HCT116 (cell line): Measurements from ENCODE around the gene CTBP2. TPM values are rescaled to one million over a fixed set of nuclear protein-coding genes. Genes with fewer than 3 reads are reported as not detected.

Experiments used
- ATAC-seq: fragments of 200-7000 bp; cut with Tn5 transposase; 2 replicates; pipeline ENCODE4 v1.9.1; 2020; ENCODE audit warnings: mild to moderate bottlenecking, moderate library complexity
- BruUV-seq: library from RNA; stranded (reverse); fragments of 400-500 nt; replicated peaks from 2 replicates; lab custom pipeline; 2021; lab: Mats Ljungman, UMichigan
- CTCF ChIA-PET: fragments of 300-600 bp; sonication (Branson Sonifier 250); formaldehyde crosslinking; loops from one replicate; lab custom pipeline; 2021; ENCODE audit warnings: antibody characterized with exemption; lab: Charles Lee
- POLR2A ChIA-PET: fragments of 300-600, 350-600 bp; sonication (Branson Sonifier 250); formaldehyde crosslinking; loops from one replicate; lab custom pipeline; 2021; ENCODE audit warnings: antibody characterized with exemption; lab: Charles Lee
- RAD21 ChIA-PET, 2 experiments: fragments of 300-600 bp; sonication (Branson Sonifier 250); formaldehyde crosslinking; loops; one replicate each; lab custom pipeline; 2023; ENCODE audit warnings: low total read pairs in 2 of 2; ENCODE audit not compliant: uncharacterized antibody in 2 of 2, unreplicated experiment in 2 of 2, low non-redundant PET in 1 of 2; lab: Charles Lee
- DNase-seq: peaks from one replicate; pipeline ENCODE4 v3.0.0-alpha.2; 2010; ENCODE audit warnings: low read depth, low spot score
- H2AFZ ChIP-seq: fragments of 200-600 bp; shearing (Covaris generic), sonication (generic); 2 replicates; pipeline ENCODE4 v1.6.1; 2017; ENCODE audit warnings: low read depth, mixed run types, mixed read lengths, antibody characterized with exemption, low read length; ENCODE audit not compliant: poor library complexity, severe bottlenecking
- H3K27ac ChIP-seq: 2 replicates; pipeline ENCODE4 v1.5.1; 2012; ENCODE audit warnings: low read depth, low read length
- H3K27me3 ChIP-seq: fragments of 200-600 bp; sonication (generic); 2 replicates; pipeline ENCODE4 v1.6.1; 2016; ENCODE audit warnings: mixed run types, low read length, mixed read lengths; ENCODE audit not compliant: insufficient read depth
- H3K36me3 ChIP-seq, 2 experiments: fragments of 200-500 bp in 1 of 2; fragments of 200-600 bp in 1 of 2; sonication (Bioruptor generic) in 1 of 2; sonication (generic) in 1 of 2; 2 replicates each; pipeline versions ENCODE4 v1.5.1 to v1.6.1; 2014 to 2016; ENCODE audit warnings: low read length in 2 of 2, inconsistent platforms in 1 of 2, mixed read lengths in 1 of 2, mixed run types in 1 of 2; ENCODE audit not compliant: insufficient read depth in 2 of 2, control insufficient read depth in 1 of 2
- H3K4me1 ChIP-seq, 2 experiments: fragments of 200-600 bp in 1 of 2; sonication (generic) in 1 of 2; 2 replicates each; pipeline versions ENCODE4 v1.5.1 to v1.6.1; 2012 to 2017; ENCODE audit warnings: low read length in 2 of 2, inconsistent platforms in 1 of 2, mild to moderate bottlenecking in 1 of 2, mixed read lengths in 1 of 2, mixed run types in 1 of 2, moderate library complexity in 1 of 2; ENCODE audit not compliant: insufficient read depth in 2 of 2, control insufficient read depth in 1 of 2
- H3K4me2 ChIP-seq: fragments of 200-600 bp; sonication (generic); 2 replicates; pipeline ENCODE4 v1.6.1; 2017; ENCODE audit warnings: mixed run types, low read length, mixed read lengths
- H3K4me3 ChIP-seq, 2 experiments: fragments of 200-600 bp in 1 of 2; sonication (generic) in 1 of 2; replicated peaks in 1 of 2; 2 replicates each; pipeline ENCODE4 v1.5.1; 2011 to 2016; ENCODE audit warnings: low read length in 2 of 2, control low read depth in 1 of 2, low read depth in 1 of 2, mild to moderate bottlenecking in 1 of 2, mixed read lengths in 1 of 2, mixed run types in 1 of 2
- H3K79me2 ChIP-seq: fragments of 200-600 bp; sonication (generic); 2 replicates; pipeline ENCODE4 v1.6.1; 2017; ENCODE audit warnings: mild to moderate bottlenecking, mixed run types, low read length, moderate library complexity, mixed read lengths; ENCODE audit not compliant: insufficient read depth
- H3K9ac ChIP-seq: fragments of 200-600 bp; sonication (generic); 2 replicates; pipeline ENCODE4 v1.6.1; 2016; ENCODE audit warnings: low read length, mixed read lengths
- H3K9me2 ChIP-seq: fragments of 200-600 bp; sonication (generic), shearing (Covaris generic); 2 replicates; pipeline ENCODE4 v1.6.1; 2017; ENCODE audit warnings: mixed run types, mild to moderate bottlenecking, moderate library complexity; ENCODE audit not compliant: insufficient read depth
- H3K9me3 ChIP-seq, 2 experiments: fragments of 200-500 bp in 1 of 2; fragments of 200-600 bp in 1 of 2; sonication (Bioruptor generic) in 1 of 2; sonication (generic) in 1 of 2; 2 replicates each; pipeline ENCODE4 v1.6.1; 2014 to 2017; ENCODE audit warnings: low read length in 2 of 2, mixed read lengths in 2 of 2, inconsistent platforms in 1 of 2, low read depth in 1 of 2, mild to moderate bottlenecking in 1 of 2, mixed run types in 1 of 2, moderate library complexity in 1 of 2; ENCODE audit not compliant: control insufficient read depth in 1 of 2, insufficient read depth in 1 of 2
- H4K20me1 ChIP-seq: fragments of 200-600 bp; sonication (generic), shearing (Covaris generic); 2 replicates; pipeline ENCODE4 v1.6.1; 2017; ENCODE audit warnings: mixed run types, mild to moderate bottlenecking, moderate library complexity; ENCODE audit not compliant: insufficient read depth
- ATF3 ChIP-seq: IDR thresholded peaks from 2 replicates; pipeline ENCODE4 v1.6.1; 2012
- CBX3 ChIP-seq: IDR thresholded peaks from 2 replicates; pipeline ENCODE4 v1.6.1; 2012; ENCODE audit warnings: low read depth
- CEBPB ChIP-seq: IDR thresholded peaks from 2 replicates; pipeline ENCODE4 v1.6.1; 2012; ENCODE audit warnings: low read depth
- EZH2 ChIP-seq: fragments of 200-600 bp; sonication (generic); IDR thresholded peaks from 2 replicates; pipeline ENCODE4 v1.6.1; 2017; ENCODE audit warnings: antibody characterized with exemption, mixed run types
- JUND ChIP-seq: IDR thresholded peaks from 2 replicates; pipeline ENCODE4 v1.6.1; 2012
- POLR2AphosphoS5 ChIP-seq: IDR thresholded peaks from 2 replicates; pipeline ENCODE4 v1.6.1; 2011; ENCODE audit warnings: mild to moderate bottlenecking, low read depth, low read length, moderate library complexity
- SP1 ChIP-seq: IDR thresholded peaks from 2 replicates; pipeline ENCODE4 v1.6.1; 2012; ENCODE audit warnings: low read depth
- YY1 ChIP-seq: IDR thresholded peaks from 2 replicates; pipeline ENCODE4 v1.6.1; 2011; ENCODE audit warnings: low read length, low read depth, moderate library complexity, mild to moderate bottlenecking; ENCODE audit not compliant: insufficient replicate concordance; ENCODE audit errors: extremely low read depth
- ZFX ChIP-seq: fragments of 450-650 bp; IDR thresholded peaks from 2 replicates; pipeline ENCODE4 v1.6.1; 2017
- intact Hi-C: fragments of 100-400 bp; cut with micrococcal nuclease; formaldehyde crosslinking; loops from 2 replicates; pipeline ENCODE4 v1.10.0; 2022
- total RNA-seq: library from RNA; stranded (reverse); gene quantifications from one replicate; pipeline ENCODE4 v1.2.1, GENCODE V29; 2021; ENCODE audit not compliant: unreplicated experiment
- TF ChIP-seq, protein P1 (sequence below): IDR thresholded peaks from 2 replicates; pipeline ENCODE4 v1.6.1; 2011; ENCODE audit warnings: mild to moderate bottlenecking, low read length, moderate library complexity; ENCODE audit not compliant: insufficient replicate concordance; ENCODE audit errors: extremely low read depth
- TF ChIP-seq, protein P2 (sequence below): IDR thresholded peaks from 2 replicates; pipeline ENCODE4 v1.6.1; 2012

CTBP2 gene
- total RNA-seq, 1 experiment from 2014 or later: 144 TPM

GRCh38 chr10:125142946-125143345 lies 17.4 kb downstream of the CTBP2 start:
- peaks cover 0 to 12% of the 10 kb centered on the region in 2 experiments; a peak in 1 of 4 replicates for H3K36me3 ChIP-seq
- H4K20me1 ChIP-seq: peaks cover 17% of the 10 kb centered on the region; the same call in 1 of the 2 replicates
- no peak for DNase-seq
- POLR2A ChIA-PET: no interaction called here
- BruUV-seq: no TSS peak
- no peaks in the 10 kb centered on the region for H3K9me2 ChIP-seq
- intact Hi-C loops: no loop called here
- no peak for ATAC-seq
- H2AFZ ChIP-seq: no peak overlapping the region
- CTCF ChIA-PET: interaction anchor here (0.9 kb wide), 1 partner anchor 19 kb away, joined by 3 read pairs; no protein-coding TSS in a partner anchor
- no peak overlapping the region for H3K4me2 ChIP-seq
- RAD21 ChIA-PET: interaction anchor here in 1 of 2 experiments (0.7 kb wide), 1 partner anchor 8 kb away, joined by 3 read pairs; no protein-coding TSS in a partner anchor
- no peak for TF ChIP-seq ZFX
- no peak for TF ChIP-seq EZH2
- TF ChIP-seq YY1: no peak
- no peak for TF ChIP-seq SP1
- no peak for TF ChIP-seq POLR2AphosphoS5
- TF ChIP-seq, protein P1, sequence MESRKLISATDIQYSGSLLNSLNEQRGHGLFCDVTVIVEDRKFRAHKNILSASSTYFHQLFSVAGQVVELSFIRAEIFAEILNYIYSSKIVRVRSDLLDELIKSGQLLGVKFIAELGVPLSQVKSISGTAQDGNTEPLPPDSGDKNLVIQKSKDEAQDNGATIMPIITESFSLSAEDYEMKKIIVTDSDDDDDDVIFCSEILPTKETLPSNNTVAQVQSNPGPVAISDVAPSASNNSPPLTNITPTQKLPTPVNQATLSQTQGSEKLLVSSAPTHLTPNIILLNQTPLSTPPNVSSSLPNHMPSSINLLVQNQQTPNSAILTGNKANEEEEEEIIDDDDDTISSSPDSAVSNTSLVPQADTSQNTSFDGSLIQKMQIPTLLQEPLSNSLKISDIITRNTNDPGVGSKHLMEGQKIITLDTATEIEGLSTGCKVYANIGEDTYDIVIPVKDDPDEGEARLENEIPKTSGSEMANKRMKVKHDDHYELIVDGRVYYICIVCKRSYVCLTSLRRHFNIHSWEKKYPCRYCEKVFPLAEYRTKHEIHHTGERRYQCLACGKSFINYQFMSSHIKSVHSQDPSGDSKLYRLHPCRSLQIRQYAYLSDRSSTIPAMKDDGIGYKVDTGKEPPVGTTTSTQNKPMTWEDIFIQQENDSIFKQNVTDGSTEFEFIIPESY: no peak
- no peak for TF ChIP-seq CEBPB
- no peak for TF ChIP-seq JUND
- TF ChIP-seq CBX3: no peak
- no peak for TF ChIP-seq ATF3
- TF ChIP-seq, protein P2, sequence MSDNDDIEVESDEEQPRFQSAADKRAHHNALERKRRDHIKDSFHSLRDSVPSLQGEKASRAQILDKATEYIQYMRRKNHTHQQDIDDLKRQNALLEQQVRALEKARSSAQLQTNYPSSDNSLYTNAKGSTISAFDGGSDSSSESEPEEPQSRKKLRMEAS: no peak
- H3K79me2 ChIP-seq: peaks cover 100% of the 10 kb centered on the region
- no peak overlapping the region for H3K27ac ChIP-seq
- H3K4me3 ChIP-seq: no peak overlapping the region
- no peak overlapping the region for H3K9ac ChIP-seq
- no peaks in the 10 kb centered on the region for H3K9me3 ChIP-seq
- no peaks in the 10 kb centered on the region for H3K27me3 ChIP-seq
- peaks cover 25 to 42% of the 10 kb centered on the region in 2 experiments for H3K4me1 ChIP-seq
